Dedifferentiated amniotic fluid mesenchymal stem cell (primary cell): Measurements from ENCODE around the gene TRAF2.
A peak's percentile ranks its signal among the peaks of the same experiment; 100 is the strongest.

Experiments used
- DNase-seq: peaks from one replicate; pipeline ENCODE4 v3.0.0-alpha.2; 2016; ENCODE audit errors: extremely low spot score

The TRAF2 gene

DNA sequence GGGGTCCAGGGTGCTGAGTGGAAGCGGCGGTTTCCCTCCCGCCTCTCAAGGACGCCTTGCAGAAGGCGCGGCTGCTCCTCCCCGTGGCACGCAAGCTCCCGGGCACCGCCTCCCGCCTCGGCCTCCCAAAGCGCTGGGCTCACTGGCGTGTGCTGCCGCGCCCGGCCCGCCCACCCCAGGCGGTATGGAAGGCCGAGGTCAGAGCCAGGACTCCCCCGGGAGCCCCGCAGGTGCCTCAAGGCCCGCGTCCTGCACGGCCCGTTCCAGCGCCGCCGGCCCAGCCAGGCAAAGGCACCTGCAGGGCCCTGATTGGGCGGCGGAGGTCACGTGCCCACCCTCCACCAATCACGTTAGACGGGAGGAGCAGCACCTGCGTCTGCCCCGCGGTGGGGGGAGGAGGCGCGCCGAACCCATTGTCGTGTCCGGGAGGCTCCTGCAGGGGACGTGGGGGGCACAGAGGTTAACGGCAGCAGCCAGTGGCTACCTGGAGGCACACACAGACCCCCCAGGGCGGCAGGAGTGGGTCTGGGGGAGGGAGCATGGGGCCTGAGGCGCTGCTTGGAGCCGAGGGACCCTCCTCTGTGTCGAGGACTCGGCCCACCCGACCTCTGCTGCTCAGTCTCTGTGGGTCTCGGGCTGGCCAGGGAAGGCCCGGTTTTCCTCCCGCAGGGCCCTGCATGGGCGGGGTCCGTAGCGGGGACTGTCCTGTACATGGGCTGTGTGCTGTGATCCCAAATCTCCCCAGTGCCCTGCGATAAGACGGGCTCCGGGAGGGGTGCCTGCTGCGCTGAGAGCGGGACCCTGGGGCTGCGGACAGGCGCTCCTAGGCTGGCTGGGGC lies 63.7 kb downstream of the TRAF2 start:
- peak; percentile 56 for DNase-seq

DNA sequence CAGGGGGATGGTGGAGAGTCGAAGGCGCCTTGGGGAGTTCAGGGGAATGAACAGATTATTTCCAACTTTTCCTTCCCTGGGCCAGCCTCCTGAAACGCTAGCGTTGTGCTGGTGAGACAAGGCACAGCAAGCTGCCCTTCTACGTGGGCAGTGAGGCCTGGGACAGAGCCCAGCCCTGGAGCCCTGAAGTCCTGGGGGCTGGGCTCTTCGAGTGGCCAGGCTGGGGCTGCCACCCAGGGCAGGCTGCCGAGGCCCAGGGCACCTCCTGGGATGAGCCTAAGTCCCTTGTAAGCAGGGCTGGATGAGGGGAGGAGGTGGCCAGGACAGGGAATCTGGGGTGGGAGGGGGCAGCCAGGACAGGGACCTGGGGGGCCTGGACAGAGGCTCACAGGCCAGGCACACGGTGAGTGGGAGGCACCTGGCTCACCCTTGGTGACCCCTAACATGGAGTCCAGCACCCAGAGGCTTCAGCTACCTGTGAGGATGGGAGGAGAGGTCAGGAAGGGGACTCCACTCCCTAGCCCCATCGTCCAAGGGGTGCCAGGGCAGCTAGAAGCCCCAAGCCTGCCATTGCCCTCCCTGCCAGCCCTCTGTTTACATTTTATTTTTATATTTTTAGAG lies 64.5 kb downstream of the TRAF2 start:
- DNase-seq: no peak

DNA sequence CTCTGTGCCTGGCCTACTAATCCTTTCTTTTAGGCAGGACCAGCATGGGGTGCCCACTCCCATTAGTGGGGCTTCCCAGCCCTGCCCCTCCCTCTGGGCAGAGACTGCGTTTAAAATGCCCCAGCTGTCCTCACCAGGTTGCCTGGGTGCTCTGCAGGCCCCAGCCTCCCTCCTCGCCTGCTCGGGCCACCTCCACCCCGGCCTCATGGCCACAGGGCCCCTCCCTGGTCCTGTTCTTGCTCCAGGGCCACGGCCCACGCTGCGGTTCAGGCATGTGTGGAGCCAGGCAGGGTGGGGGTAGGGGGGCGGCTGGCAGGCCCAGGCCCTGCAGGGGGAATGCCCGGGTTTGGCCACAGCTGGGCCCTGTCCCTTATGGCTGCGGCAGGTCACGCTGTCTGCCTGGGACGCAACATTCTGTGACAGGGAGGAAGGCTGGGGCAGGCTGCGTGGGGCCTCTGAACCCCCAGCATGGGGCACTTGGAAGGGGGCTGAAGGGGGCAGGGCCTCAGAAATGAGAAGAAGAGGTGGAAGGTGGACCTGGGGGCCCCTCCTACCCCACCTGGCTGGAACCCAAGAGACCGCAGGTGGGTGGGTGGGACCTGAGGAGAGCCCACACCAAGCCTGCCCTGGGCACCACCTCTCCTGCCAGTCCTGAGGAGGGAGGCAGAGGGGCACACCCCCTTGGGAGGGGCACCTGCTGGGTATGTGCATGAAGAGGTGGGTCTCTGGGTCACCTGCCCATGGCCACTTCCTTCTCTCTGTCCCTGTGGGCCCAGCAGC lies 65.4 kb downstream of the TRAF2 start, which contains the start of gene LCN12:
LCN12 (plus strand) TSS at position 733 of the 780 bp plus-strand sequence. CDS start 55 bp downstream, outside the sequence.
- no peak for DNase-seq

GRCh38 chr9:136952321-136952850 lies 66.1 kb downstream of the TRAF2 start:
- no peak for DNase-seq

GRCh38 chr9:136952876-136953770 lies 66.8 kb downstream of the TRAF2 start:
- DNase-seq: no peak

- DNase-seq: no peak
Observed at GRCh38 chr9:136953771-136954269, 67.5 kb downstream of the TRAF2 start.

GRCh38 chr9:136954270-136955083 lies 68.2 kb downstream of the TRAF2 start:
- no peak for DNase-seq

- no peak for DNase-seq
Observed at GRCh38 chr9:136955202-136955942, 69.1 kb downstream of the TRAF2 start.

- no peak for DNase-seq
Observed at GRCh38 chr9:136955943-136956335, 69.6 kb downstream of the TRAF2 start.

- DNase-seq: no peak
Observed at GRCh38 chr9:136956604-136957003, 70.3 kb downstream of the TRAF2 start.

GRCh38 chr9:136957461-136957860 lies 71.1 kb downstream of the TRAF2 start:
- DNase-seq: no peak

GRCh38 chr9:136957901-136958300 lies 71.6 kb downstream of the TRAF2 start:
- no peak for DNase-seq

- DNase-seq: no peak
Observed at GRCh38 chr9:136958473-136958872, 72.2 kb downstream of the TRAF2 start.

- DNase-seq: no peak
Observed at GRCh38 chr9:136958898-136959850, 72.9 kb downstream of the TRAF2 start.

- DNase-seq: no peak
Observed at GRCh38 chr9:136960212-136960937, 74.1 kb downstream of the TRAF2 start.

- no peak for DNase-seq
Observed at GRCh38 chr9:136960938-136961275, 74.6 kb downstream of the TRAF2 start.

- no peak for DNase-seq
Observed at GRCh38 chr9:136961279-136962065, 75.2 kb downstream of the TRAF2 start.
